GM23248 (cell line): Measurements from ENCODE around the gene ERN1.

ENCODE experiments used
- EZH2 ChIP-seq: fragments of 200-600 bp; sonication (generic); IDR thresholded peaks from 2 replicates; pipeline ENCODE4 v1.6.1; 2018; ENCODE audit warnings: antibody characterized with exemption, mild to moderate bottlenecking; ENCODE audit not compliant: insufficient read depth, poor library complexity, severe bottlenecking
- EZH2phosphoT487 ChIP-seq: fragments of 200-600 bp; sonication (generic); IDR thresholded peaks from 2 replicates; pipeline ENCODE4 v1.6.1; 2018; ENCODE audit warnings: antibody characterized with exemption, moderate library complexity, mild to moderate bottlenecking, low read depth; ENCODE audit not compliant: insufficient read depth

DNA sequence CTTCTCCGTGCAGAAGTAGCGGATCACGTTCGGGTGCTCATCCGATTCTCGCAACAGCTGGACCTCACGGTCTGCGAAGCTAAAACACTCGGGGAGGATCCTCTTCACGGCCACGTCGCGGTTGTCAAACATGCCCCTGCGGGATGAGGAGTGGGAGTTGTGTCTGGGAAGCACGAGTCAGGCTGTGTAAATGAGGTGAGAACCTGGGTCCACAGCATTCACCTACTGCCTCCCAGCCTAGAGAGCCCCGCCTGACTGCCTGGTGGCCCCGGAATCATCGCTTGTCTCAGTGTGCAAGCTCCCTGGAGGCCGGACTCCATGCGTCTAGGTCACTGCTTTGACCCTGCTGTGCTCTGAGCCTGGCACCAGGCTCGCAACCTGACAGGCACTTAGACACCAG, 75.6 kb downstream of the ERN1 start:
- no peak for TF ChIP-seq EZH2phosphoT487
- TF ChIP-seq EZH2, result no peak
